ENCODE measurements around the gene PARVA. TPM values are rescaled to one million over a fixed set of nuclear protein-coding genes. Genes with fewer than 3 reads are reported as not detected.

Gene PARVA
- total RNA-seq, 1 experiment from 2014 or later, result 31.5 TPM

DNA sequence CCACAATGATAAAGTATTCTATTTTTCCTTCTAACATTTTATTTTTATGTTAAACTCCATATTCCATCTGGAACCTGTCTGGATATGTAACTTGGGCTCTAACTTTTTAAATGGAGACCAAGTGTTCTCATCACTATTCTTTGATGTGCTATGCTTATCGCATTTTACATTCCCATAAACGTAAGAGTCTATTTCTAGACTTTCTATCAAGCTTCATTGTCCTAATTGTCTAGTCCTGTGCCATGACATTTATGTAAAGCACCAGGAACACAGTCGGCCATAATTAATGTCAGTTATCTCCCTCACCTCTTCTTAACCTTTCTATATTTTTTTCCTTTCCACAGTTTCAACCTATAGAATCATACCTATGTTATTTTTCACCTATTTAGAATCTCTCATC is 183.0 kb downstream of the PARVA start:
- DNase-seq, result no peak
- Histone ChIP-seq H3K4me1 (replicated peaks; ENCODE audit: insufficient read depth) (no peaks in the 10 kb centered on the region), H3K4me2 (no peak overlapping the region), H3K9me2 (ENCODE audit: insufficient read depth) (no peaks in the 10 kb centered on the region), H3K27me3 (ENCODE audit: insufficient read depth, low read depth) (no peaks in the 10 kb centered on the region), H3K9me3 (ENCODE audit: insufficient read depth, low read depth) (no peaks in the 10 kb centered on the region), H3K79me2 (ENCODE audit: low read depth) (no peaks in the 10 kb centered on the region), H3F3A (ENCODE audit: insufficient read depth, low read depth) (no peaks in the 10 kb centered on the region), H2AFZ (no peak overlapping the region), H3K27ac (no peak overlapping the region), H4K20me1 (ENCODE audit: insufficient read depth) (no peaks in the 10 kb centered on the region), H3K36me3 (ENCODE audit: low read depth) (no peaks in the 10 kb centered on the region), H3K4me3 (no peak overlapping the region)
- intact Hi-C loops (cut with micrococcal nuclease; ENCODE audit: unreplicated experiment), result no loop called here
- TF ChIP-seq EZH2 (IDR thresholded peaks at IDR 0.05; ENCODE audit: low read depth) (no peak), CTCF (conservative IDR thresholded peaks at IDR 0.05) (no peak)
- ChIA-PET CTCF (interaction anchor here (0.6 kb wide), 1 partner anchor 99 kb away, joined by 3 read pairs; no protein-coding TSS in a partner anchor), POLR2A (ENCODE audit: unreplicated experiment) (no interaction called here)
- BruUV-seq (replicated peaks), result no TSS peak

GRCh38 chr11:12560861-12561260 is 183.5 kb downstream of the PARVA start:
- Histone ChIP-seq H4K20me1 (ENCODE audit: insufficient read depth) (no peaks in the 10 kb centered on the region), H3K4me3 (no peak overlapping the region), H3K36me3 (ENCODE audit: low read depth) (no peaks in the 10 kb centered on the region), H3K9me2 (ENCODE audit: insufficient read depth) (no peaks in the 10 kb centered on the region), H3K79me2 (ENCODE audit: low read depth) (no peaks in the 10 kb centered on the region), H2AFZ (no peak overlapping the region), H3K27ac (no peak overlapping the region), H3K9me3 (ENCODE audit: insufficient read depth, low read depth) (no peaks in the 10 kb centered on the region), H3K4me1 (replicated peaks; ENCODE audit: insufficient read depth) (no peaks in the 10 kb centered on the region), H3F3A (ENCODE audit: insufficient read depth, low read depth) (no peaks in the 10 kb centered on the region), H3K4me2 (no peak overlapping the region), H3K27me3 (ENCODE audit: insufficient read depth, low read depth) (no peaks in the 10 kb centered on the region)
- DNase-seq, result no peak
- CTCF ChIA-PET, result interaction anchor here (0.6 kb wide), 2 partner anchors 15 to 99 kb away, joined by 3 to 5 read pairs; no protein-coding TSS in a partner anchor
- no peak for TF ChIP-seq CTCF (conservative IDR thresholded peaks at IDR 0.05)
- no peak for TF ChIP-seq EZH2 (IDR thresholded peaks at IDR 0.05; ENCODE audit: low read depth)
- POLR2A ChIA-PET (ENCODE audit: unreplicated experiment), result no interaction called here
- intact Hi-C loops (cut with micrococcal nuclease; ENCODE audit: unreplicated experiment), result no loop called here
- BruUV-seq (replicated peaks), result no TSS peak

GRCh38 chr11:12564012-12564411 is 186.6 kb downstream of the PARVA start:
- ChIA-PET CTCF (interaction anchor here (0.7 kb wide), 1 partner anchor 554 kb away, joined by 3 read pairs; no protein-coding TSS in a partner anchor), POLR2A (ENCODE audit: unreplicated experiment) (interaction anchor here (0.7 kb wide), 1 partner anchor 16 kb away, joined by 11 read pairs; no protein-coding TSS in a partner anchor)
- no peaks in the 10 kb centered on the region for H3K27me3 ChIP-seq (ENCODE audit: insufficient read depth, low read depth)
- DNase-seq, result no peak
- no peaks in the 10 kb centered on the region for H3K4me1 ChIP-seq (replicated peaks; ENCODE audit: insufficient read depth)
- intact Hi-C loops (cut with micrococcal nuclease; ENCODE audit: unreplicated experiment), result no loop called here
- H3K79me2 ChIP-seq (ENCODE audit: low read depth), result no peaks in the 10 kb centered on the region
- no peaks in the 10 kb centered on the region for H4K20me1 ChIP-seq (ENCODE audit: insufficient read depth)
- no peaks in the 10 kb centered on the region for H3K9me3 ChIP-seq (ENCODE audit: insufficient read depth, low read depth)
- H3K36me3 ChIP-seq (ENCODE audit: low read depth), result no peaks in the 10 kb centered on the region
- no peaks in the 10 kb centered on the region for H3F3A ChIP-seq (ENCODE audit: insufficient read depth, low read depth)
- H3K4me3 ChIP-seq, result no peak overlapping the region
- H3K4me2 ChIP-seq, result no peak overlapping the region
- no TSS peak for BruUV-seq (replicated peaks)
- no peaks in the 10 kb centered on the region for H3K9me2 ChIP-seq (ENCODE audit: insufficient read depth)
- TF ChIP-seq EZH2 (IDR thresholded peaks at IDR 0.05; ENCODE audit: low read depth) (no peak), CTCF (conservative IDR thresholded peaks at IDR 0.05) (no peak)
- H2AFZ ChIP-seq, result no peak overlapping the region
- no peak overlapping the region for H3K27ac ChIP-seq
